ENCODE results near the gene USP13.

DNA sequence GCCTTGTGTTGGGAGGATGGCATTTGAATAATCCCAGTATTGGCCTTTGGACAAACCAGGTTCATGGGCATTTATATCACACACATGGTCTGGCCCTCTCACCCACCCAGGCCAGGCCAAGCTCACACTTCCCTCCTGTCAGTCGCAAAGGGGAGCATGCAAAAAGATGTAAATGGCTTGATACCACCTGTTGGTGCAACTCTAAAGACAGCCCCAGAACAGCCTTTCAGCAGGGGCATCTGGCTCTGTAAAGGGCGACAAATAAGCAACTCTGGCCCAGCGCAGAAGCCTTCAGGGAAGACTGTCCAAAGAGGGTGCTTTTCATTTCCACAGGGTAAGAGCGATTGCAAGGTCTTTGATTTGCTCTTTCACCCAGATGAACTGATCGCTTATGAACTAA is 91.8 kb downstream of the USP13 start:
- TF ChIP-seq POLR2A (IDR thresholded peaks at IDR 0.05; ENCODE audit: low read length) (no peak), GATA1 (IDR thresholded peaks at IDR 0.05; ENCODE audit: low read depth, low read length) (no peak)

All from erythroblast (primary cell).